Measurements from ENCODE around the gene NRM.
A peak's percentile ranks its signal among the peaks of the same experiment; 100 is the strongest.
"Not testable (repeated sequence)": the region's sequence is repeated elsewhere in the genome, so short reads cannot be mapped to it uniquely, and the experiment has no call there.

NRM gene

DNA sequence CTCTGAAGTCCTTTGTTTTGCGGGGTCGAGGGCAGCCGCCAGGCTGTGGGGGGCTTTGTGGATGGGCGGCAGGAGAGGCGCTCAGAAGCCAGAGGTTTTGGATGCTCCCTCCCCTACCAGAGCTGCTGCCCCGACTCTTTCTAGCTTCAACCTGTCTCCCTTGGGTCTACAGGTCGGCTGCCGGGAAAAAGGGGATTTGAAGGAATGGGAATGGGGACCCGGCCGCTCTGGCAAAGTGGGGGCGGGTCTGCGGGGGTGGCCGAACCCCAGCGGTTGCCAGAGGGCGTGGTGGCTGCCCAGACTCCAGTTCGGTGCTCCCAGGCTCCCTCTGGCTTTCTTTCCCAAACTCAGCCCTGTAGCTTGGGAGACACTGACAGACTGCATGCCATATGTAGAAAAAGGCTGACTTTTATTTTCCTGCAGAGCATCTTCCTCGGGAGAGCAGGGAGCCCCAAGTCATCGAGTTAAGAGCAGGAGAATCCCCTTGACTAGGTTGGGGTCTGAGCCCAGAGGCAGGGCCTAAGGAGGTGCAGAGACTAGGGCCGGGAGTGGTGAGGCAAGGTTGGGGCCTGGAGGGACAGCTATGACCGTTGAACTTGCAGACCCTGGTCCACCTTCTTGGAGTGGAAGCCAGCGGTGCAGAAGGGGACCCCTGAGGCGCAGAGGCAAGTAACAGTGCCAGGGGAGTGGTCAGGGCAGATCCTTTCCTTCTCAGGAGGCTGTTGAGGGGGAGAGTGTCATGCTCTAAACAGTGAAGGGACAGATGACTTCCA, 2.9 kb downstream of the NRM start:
- peak; percentile 42 for DNase-seq

DNA sequence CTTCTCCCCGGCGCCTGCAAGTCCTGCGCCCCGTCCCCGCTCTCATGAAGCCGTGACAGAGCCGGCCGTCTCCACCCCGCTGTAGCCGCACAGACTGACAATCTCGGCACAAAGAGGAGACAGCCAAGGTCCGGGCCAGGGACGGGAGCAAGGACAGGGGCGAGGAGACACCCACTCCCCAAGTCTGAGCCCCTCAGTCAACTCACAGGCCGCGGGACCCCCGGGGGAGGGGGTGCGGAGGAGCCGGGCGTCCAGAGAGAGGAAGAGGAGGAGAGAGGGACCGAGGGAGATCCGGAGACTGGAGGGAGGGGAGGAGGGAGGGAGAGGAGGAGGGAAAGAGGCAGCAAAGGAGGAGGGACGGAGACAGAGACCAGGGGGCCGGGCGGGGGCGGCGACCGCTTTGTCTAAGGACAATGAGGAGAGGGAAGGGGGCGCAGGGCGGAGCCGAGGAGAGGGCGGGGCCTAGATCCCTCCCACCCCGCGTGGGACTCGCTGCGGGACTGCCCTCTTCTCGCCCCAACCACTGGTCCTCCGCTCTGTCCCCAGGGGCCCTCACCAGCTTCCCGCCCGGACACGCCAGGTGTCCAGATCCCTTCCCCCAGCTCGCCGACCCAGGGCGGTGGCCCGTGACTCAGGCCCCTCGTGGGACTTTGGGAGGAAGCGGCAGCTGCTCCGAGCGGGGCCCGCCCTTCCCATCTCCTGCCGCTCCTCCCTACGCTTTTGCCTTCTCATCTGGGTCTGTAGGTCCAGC, 3.7 kb downstream of the NRM start:
- peak; percentile 97 for DNase-seq

DNA sequence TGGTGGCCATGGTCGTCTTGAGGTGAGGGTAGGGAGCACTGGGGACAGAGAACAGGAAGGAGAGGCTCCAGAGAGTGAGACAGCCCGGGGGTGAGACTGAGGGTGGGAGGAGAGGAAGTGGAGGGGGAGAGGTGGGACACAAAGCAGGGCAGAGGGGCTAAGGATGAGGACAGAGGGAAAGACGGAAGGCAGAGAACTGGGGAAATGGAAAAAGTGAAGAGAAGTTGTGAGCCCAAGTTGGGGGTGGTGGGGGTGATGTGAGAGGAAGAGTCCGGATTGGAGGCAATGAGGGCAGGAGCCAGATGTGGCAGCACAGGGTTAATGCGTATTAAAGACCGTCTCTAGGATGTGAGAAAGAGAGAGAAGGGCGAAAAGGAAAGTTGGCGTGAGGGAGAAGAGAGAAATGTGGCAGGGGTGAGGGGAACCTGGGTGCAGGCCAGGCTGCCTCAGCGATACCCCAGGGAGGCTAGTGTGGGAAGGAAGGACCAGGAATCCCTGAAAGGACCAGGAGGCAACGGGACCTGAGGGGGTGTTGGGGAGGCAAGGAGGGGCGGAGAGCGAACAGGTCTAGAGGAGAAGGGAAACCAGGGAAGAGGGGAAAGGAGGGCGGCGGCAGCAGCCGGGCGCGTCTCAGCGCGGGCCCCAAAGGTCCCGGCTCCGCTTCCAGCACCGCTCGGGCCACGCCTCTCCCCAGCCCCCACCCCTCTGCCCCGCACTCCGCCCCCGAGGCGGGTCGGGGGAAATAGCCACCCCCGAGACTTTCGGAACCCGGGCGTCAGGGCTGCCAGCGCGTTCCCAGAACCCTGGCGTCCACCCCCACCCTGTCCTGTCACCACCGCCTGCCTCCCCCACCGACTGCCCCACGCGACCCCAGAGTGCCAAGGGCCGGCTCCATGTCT, 4.5 kb downstream of the NRM start, which contains the start of gene PPP1R18:
PPP1R18 (minus strand) TSS at position 637 of the 899 bp plus-strand sequence; CDS start at position 10, 627 bp downstream.
- DNase-seq: peak; percentile 57

DNA sequence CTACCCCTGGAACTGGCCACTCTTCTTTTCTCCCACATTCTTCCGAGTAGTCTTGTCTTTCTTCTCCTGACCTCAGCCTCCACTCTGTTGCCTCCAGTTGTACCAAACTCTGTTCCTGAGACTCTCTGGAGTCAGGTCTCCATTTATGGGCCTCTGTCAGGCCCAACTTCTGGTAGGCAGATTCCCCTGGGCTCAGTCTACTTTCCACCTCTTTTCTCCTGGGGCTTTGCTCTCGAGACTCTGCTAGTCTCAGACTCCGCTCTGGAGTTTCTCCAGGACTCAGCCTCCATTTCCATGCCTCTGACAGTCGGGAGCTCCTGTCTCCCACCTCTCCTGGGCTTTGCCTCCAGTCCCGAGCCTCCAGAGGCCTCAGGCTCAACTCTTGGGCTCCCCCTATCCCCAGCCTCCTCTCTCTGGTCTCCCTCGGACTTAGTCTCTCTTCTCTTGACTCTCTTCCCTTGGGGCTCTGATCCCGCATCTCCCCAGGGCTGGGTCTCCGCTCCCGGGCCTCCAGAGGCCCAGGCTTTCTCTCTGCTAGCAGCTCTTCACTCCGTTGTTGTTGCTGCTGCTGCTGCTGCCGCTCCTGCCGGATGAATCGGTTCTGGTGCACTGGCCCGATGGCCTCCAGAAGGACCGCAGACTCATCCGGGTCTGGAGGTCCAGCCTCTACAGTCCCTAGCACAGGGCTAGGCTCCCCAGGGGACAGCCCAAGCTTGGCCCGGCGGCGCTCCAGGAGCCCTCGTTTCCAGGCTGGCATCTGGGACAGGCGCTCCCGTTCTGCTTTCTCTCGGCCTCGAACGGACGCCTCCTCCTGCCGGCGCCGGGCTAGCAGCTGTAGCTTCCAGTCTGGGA, 5.4 kb downstream of the NRM start:
- DNase-seq: peak; percentile 20

DNA sequence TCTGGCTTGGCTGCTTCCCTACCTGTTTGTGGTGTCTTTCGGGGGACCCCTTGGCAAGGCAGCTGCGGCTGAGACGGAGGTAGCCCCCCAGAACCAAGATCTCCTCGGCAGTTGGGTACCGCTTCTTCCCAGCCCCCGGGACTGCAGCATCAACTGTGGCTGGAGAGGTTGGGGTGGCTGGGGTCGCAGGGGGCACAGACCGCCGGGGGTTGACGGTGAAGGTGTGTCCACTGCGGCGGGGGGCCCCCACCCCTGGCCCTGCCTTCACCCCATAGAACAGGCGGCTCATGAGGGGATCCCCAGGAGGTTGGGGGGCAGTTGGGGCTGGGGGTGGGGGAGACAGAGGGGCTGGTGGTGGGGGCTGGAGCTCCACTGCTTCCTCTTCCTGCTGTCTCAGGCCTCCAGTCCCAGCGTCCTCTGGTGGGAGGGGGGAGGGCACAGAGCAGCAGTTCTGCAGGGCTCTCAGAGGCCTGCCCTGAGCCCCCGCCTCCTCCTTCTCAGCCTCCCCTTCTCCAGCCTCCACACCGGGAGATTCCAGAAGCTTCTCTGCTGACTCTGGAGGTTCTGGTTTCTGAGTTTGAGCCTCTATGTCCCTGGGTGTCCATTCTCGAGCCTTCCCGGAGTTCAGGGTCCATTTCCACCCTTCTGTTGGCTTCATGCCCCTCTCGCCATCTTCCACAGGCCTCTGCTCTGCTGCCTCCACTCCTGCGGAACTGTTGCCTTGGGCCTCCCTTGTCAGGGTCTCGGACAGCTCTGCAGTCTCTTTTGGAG, 6.2 kb downstream of the NRM start:
- peak; percentile 49 for DNase-seq

DNA sequence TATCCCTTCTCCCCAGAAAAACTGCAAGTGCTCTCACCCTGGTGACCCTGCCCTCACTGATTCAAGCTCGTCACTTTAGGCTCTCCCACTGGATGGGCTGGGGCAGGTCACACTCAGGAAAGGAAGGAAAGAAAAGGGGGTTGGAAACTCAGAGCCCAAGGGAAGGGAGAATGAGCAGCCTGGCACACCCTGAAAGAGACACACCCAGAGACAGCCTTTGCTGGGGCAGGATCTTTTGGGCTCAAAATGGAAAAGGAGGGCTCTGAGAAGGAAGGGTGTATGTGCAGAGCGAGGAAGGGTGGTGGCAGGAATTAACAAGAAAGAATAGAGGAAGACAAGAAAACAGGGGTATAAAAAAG, 6.8 kb downstream of the NRM start:
- DNase-seq: no peak

DNA sequence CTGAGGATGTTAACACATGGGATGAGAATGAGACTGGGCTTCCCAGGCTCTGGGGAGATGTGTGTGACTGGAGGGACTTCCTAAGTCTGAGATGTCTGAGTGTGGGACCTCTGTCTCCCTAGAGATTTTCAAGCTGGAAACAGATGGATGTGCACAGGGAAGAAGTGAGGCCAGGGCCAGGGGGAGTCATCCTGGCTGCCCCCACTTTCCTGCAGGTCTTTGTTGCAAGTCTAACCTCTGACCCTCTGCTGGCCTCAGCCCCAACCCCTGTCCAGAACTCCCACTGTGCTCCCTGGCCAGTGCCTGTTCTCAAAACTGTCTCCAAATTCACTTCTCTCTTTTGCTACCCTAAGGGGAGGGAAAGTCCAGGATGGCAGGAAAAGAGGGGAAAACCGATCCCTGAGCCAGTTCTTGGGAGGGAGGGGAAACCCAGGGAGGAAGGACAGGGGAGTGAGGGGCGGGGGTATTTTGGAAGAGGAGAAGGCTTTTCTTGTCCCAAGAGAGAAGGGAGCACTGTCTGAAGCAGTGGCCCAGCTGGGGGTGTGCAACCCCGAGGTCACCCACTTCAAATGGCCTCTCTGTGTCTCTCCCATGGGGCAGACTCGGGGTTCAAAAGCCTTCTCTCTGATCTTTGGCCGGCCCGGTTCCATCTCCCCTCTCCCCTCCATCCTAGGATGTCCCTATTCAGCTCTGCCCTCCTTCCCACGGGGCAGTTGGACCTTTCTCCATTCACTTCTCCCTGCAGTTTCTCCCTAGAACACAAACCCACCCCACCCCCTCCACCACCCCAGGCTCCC, 7.4 kb downstream of the NRM start:
- no peak for DNase-seq

DNA sequence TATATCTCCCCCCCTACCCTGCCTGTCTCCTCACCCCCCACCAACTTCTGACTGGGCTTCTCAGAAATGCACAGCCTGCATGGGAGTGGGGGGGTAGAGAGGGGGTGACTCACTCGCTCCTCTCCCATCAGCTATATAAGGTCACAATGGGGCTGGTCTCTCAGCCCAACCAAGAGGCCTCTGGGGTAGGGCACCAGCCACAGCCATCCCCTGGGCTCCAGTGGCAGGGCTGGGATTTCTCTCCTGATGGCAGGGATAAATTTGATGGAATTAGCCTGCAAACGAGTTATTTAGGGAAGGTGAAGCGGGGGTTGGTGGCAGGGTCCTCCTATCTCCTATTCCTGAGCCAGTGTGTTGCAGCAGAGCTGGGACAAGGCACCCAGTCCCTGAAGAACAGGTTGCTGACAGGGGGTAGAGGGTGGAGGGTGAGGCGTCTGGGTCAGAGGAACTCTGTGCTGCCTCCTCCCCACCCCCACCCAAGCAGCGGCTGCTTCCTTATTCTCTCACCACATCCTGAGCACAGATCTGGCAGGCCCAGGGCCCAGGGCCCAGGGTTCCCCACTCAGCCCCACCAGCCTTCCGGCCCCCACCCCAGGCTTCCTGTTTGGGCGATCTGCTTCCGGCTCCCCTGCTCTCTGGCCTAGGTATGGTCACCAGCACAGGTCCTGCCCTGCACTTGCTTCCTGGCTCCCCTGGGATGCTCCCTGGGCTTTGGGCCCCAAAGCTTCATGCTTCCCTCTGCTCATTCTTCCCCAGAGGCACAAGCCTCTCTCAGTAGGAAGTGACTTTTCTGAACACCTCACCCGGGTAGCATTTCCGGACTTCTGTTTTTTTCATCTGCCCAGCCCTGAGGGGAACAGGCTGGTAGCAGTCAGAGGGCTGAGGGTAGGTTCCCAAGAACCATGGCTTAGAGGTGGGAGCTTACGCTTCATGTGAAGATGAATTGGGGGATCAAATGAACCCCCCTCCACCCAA, 8.4 kb downstream of the NRM start:
- DNase-seq: peak; percentile 93

DNA sequence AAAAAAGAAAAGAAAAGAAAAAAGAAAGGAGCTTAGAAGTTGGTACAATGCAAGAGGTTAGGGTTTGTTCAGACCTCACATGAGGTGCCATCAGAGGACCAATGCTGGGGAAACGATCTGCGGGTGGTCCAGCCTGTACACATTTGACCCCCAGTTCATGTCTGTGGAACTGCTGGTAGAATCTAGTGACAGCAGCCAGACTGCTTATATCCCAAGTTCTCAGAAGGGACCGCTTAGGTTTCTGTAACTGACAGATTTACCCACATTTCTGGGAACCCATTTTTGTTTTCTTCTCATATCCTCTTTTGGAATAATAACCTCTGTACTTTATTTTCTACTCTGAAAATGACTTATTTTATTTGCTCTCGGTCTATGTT, 9.0 kb downstream of the NRM start:
- DNase-seq: no peak

DNA sequence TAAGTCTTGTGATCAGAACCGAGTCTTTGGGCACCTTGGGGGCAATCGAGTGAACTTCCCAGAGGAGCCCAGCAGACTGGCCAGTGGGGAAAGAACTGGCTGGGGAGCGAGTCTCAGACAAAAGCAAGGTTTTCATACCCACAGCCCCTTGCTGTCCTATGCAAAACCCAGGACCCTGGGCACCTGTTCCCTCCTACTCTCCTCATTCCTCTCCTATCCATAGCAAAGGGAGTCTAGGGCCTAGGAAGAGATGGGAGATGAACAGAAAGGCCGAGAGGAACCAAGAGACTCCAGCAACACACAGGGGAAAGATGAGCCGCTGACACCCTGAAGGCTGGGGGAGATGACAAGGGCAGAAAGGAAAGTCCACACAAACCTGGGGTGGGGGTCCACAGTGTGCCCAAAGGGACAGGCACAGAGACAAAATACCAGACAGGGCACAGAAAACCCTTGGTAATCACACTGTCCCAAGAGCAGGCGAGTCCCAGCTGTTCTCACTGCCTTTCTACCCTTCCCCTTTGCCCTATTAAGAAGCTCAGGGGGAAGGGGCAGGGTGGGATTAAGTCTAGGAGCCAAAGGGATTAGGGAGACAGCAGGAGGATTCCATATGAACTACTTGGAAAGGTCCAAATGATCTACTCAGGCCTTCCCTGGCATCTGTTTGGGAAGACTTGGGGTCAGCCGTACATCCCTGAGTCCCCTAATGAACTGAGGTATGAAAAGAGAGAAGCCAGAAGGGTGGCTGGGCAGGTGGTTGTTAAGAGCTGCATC, 10.8 kb downstream of the NRM start:
- no peak for DNase-seq

DNA sequence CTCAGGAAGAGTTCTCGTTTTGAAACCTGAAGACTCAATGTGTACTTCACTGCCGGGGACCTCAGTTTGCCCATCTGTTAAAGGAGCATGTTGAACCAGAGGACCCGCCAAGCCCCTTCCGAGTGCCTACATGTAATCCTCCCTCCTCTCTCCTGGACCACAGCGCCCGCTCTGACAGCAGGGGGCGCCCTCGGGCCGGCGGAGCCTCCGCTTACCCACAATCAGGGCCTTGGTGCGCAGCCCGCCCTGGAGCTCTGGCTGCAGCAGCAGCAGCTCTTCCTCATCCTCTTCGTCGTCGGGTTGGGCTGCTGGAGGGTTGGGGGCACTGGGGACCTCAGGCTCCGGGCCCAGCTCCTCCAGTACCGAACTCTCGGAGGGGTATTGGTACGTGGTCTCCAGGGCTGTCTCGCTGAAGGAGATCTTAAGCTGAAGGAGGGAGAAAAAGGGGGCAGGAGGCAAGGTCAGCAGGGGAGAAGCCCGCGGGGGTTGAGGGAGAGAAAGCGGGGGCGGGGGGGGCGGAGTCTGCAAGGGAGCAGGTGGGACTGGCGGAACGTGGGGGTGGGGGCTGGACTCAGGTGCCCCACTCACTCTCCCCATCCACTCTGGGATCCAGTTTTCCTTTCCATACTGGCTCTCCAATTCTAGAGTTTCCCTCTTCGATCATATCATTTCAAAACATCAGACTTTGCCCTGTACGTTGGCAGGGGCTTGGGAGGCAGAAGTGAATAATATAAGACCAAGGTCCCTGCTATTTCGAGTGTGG, 11.6 kb downstream of the NRM start:
- peak; percentile 77 for DNase-seq

DNA sequence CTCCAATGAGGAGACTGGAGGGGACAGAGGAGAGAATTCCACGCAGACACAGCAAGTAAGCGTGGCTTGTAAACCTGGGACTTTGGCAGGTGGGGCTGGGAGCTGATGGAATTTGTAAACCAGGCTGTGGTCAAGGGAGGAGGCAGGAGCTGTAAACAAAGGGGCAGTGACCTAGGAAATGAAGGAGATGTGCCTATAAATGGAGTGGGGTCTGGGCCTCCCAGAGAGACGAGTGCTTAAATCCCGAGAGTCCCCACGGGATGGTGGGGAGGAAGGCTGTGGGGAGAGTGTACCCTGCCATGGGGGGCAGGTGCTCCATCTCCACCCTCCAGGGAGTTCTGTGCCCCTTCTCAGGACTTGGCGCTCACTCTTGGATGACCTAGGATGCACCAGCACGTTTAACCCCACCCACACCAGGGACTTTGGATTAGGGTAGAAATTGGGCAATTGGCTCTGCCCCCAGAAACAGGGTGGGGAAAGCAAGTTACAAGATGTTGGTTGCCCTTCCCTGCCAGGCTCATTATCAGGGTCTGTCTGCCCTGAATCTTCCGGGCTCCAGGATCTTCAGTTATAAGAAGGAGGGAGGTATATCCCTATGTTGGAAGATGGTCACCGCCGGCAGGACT, 14.0 kb downstream of the NRM start:
- no peak for DNase-seq

DNA sequence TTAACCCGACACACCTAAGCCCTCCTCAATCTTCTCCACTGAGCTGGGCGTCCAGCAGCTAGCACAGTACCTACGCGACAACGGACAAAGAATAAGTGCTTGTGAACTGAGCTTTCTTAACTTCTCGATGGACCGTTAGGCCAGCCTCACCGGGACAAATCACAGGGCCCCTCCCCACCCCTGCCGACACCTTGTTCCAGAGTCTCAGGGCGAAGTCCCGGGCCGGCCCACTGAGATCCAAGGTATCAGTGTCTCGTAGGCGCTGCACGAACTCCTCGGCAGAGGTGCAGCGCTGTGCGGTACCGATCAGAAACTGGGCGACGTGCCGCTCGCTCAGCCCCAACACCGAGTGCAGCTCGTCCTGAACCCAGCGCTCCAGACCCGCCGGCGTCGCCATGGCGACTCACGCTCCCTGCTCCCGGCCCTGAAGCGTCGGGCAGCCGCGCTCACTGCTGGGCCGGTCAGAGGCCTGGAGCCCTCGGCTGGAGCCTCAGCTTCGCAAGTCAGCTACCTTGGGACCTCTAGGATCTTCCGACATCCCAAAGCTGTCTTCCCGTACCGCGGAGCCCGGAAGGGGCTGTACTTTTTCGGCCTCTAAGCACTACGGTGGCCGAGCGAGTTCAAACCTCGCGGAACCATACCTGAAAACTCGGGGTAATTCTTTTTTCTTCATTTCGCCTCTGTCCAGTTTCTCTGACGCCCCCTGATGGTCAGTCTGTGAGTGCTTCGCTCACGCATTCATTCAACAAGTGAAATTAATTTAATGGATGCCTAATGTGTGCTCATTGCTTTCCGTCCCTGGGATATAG, 18.1 kb downstream of the NRM start, which contains the start of gene DHX16:
DHX16 (minus strand) TSS at position 562 of the 809 bp plus-strand sequence; CDS start at position 397, 165 bp downstream.
- peak; percentile 98 for DNase-seq

DNA sequence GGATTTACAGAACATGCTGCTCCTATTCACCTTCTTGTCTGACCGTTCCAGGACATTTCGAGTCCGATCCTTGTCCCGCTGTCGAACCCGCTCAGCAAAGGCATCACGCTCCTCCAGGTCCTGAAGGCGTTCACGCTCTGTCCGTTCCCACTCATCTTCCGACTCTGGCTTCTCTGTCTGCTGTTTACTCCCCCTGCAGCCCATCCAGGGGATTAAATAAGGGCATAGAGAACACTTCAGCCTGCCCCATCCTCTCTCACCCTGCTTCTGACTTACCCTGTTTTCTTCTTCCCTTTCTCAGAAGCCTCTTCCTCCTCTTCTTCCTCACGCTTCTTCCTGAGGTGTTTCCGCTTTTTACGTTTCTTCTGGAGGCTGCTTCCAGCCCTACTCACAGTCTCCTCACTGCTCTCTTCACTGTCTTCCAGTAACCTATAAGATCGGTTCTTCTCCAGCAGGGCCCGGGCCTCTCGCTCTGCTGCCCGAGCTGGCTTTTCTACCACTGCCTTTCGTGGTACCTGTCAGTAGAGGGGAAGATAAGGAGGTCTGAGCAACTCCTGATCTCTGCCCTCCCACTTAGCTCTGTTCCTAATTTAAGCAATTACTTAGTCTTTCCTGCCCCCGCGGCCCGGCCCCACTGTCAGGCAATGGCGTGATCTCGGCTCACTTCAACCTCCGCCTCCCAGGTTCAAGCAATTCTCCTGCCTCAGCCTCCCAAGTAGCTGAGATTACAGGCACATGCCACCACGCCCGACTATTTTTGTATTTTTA, 19.8 kb downstream of the NRM start:
- no peak for DNase-seq

DNA sequence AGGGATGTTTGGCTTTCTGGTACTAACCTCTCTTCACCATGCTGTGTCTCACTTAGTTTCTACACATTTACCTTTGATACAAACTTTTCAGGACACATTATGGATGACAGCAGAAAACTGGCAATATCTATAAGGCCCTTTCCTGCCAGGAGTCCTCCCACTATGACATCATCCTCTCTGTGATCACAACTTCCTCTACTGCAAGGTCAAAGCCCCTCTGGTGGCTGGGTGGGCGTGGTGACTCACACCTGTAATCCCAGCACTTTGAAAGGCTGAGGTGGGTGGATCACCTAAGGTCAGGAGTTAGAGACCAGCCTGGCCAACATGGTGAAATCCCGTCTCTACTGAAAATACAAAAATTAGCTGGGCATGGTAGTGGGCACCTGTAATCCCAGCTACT, 24.5 kb downstream of the NRM start:
- DNase-seq: not testable (repeated sequence)
